Subcutaneous adipose tissue (tissue), 4 donors: ENCODE data around the gene WIPF1. TPM values are rescaled to one million over a fixed set of nuclear protein-coding genes. Genes with fewer than 3 reads are reported as not detected.

Experiments used
- total RNA-seq, 4 donors: library from RNA; depleted of rRNA; stranded (reverse); fragments of >200 nt; gene quantifications; one replicate each; pipeline ENCODE4 v1.1.0, GENCODE V29; 2016
- TF ChIP-seq, protein P1 (sequence below): fragments of 450-650 bp; IDR thresholded peaks from one replicate; pipeline ENCODE4 v1.5.1; 2016; ENCODE audit warnings: low read depth, mild to moderate bottlenecking, control low read depth, antibody characterized with exemption, moderate library complexity

The WIPF1 gene
- total RNA-seq, 4 donors from 2014 or later = 44.7 to 81.3 (median 57.2) TPM

GRCh38 chr2:174546519-174547506 is 50.8 kb downstream of the WIPF1 start:
- TF ChIP-seq, protein P1, sequence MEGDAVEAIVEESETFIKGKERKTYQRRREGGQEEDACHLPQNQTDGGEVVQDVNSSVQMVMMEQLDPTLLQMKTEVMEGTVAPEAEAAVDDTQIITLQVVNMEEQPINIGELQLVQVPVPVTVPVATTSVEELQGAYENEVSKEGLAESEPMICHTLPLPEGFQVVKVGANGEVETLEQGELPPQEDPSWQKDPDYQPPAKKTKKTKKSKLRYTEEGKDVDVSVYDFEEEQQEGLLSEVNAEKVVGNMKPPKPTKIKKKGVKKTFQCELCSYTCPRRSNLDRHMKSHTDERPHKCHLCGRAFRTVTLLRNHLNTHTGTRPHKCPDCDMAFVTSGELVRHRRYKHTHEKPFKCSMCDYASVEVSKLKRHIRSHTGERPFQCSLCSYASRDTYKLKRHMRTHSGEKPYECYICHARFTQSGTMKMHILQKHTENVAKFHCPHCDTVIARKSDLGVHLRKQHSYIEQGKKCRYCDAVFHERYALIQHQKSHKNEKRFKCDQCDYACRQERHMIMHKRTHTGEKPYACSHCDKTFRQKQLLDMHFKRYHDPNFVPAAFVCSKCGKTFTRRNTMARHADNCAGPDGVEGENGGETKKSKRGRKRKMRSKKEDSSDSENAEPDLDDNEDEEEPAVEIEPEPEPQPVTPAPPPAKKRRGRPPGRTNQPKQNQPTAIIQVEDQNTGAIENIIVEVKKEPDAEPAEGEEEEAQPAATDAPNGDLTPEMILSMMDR = no peak

DNA sequence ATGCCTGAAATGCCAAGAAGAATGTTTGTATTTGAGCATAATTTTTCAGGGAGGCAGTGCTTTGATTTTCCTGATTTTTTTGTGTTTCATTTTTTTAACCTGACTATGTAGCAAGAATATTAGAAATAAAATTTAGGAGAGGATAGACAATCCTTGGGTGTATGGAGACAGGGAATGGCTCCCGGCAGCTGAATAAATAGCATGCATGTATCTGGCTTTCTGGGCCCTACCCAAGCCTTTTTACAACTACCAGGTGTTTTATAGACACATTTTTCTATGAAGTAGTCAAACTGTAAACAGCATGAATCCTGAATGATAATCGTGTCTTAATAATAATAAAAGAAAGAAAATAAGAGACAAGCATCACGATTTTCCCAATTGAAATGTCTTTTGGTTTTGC is 52.4 kb downstream of the WIPF1 start:
- TF ChIP-seq, protein P1 = no peak

- TF ChIP-seq, protein P1 = no peak
These were observed 52.8 kb downstream of the WIPF1 start for GRCh38 chr2:174544802-174545201.

- TF ChIP-seq, protein P1 = no peak
These were observed 53.4 kb downstream of the WIPF1 start for GRCh38 chr2:174544156-174544555.

- TF ChIP-seq, protein P1 = no peak
These were observed 56.7 kb downstream of the WIPF1 start for GRCh38 chr2:174540893-174541292.

- TF ChIP-seq, protein P1 = no peak
These were observed 61.6 kb downstream of the WIPF1 start for GRCh38 chr2:174535757-174536703.
